HepG2 (cell line): ENCODE data around the gene OLFM2. TPM values are rescaled to one million over a fixed set of nuclear protein-coding genes. Genes with fewer than 3 reads are reported as not detected.

Source experiments
- ATAC-seq: fragments of 200-7000 bp; cut with Tn5 transposase; 3 replicates; pipeline ENCODE4 v1.9.1; 2020; ENCODE audit warnings: mild to moderate bottlenecking, moderate library complexity
- BruUV-seq: library from RNA; stranded (reverse); fragments of 400-500 nt; replicated peaks from 2 replicates; lab custom pipeline; 2021; lab: Mats Ljungman, UMichigan
- CTCF ChIA-PET: fragments of 300-600 bp; formaldehyde crosslinking; extraction: SDS; loops from one replicate; lab custom pipeline; 2021; ENCODE audit warnings: low total read pairs, inconsistent platforms, low intra/inter-chr PET ratio; lab: Yijun Ruan, JAX
- POLR2A ChIA-PET: fragments of 350-600 bp; sonication (Branson Sonifier 250); formaldehyde crosslinking; loops from one replicate; lab custom pipeline; 2020; ENCODE audit warnings: antibody characterized with exemption, inconsistent platforms; lab: Yijun Ruan, JAX
- DNase-seq: peaks from one replicate; pipeline ENCODE4 v3.0.0-alpha.2; 2015; ENCODE audit warnings: low spot score
- FAIRE-seq: peaks from 3 replicates; lab custom pipeline; 2011; peaks lifted over from hg19 to GRCh38; lab: Jason Lieb, UNC
- H2AFZ ChIP-seq: one replicate; pipeline ENCODE4 v1.6.1; 2011; ENCODE audit warnings: low read length, inconsistent platforms
- H3K27ac ChIP-seq: fragments of 300-600 bp; 3 replicates; pipeline ENCODE4 v1.8.0; 2011; ENCODE audit warnings: mixed run types, mild to moderate bottlenecking, mixed read lengths, low read length, inconsistent platforms; ENCODE audit not compliant: insufficient read depth; ENCODE audit errors: extremely low read length
- H3K27me3 ChIP-seq, 2 experiments: fragments of 200-600 bp in 1 of 2; 2 replicates in 1 of 2; 3 replicates in 1 of 2; pipeline versions ENCODE4 v1.6.0 to v1.8.0; 2011; ENCODE audit warnings: low read length in 2 of 2, mild to moderate bottlenecking in 2 of 2, moderate library complexity in 2 of 2, inconsistent platforms in 1 of 2; ENCODE audit not compliant: insufficient read depth in 2 of 2, control insufficient read depth in 1 of 2
- H3K36me3 ChIP-seq, 2 experiments: fragments of 200-600 bp in 1 of 2; replicated peaks in 1 of 2; 2 replicates in 1 of 2; 3 replicates in 1 of 2; pipeline versions ENCODE4 v1.5.1 to v1.8.0; 2011; ENCODE audit warnings: low read length in 2 of 2, inconsistent platforms in 1 of 2; ENCODE audit not compliant: insufficient read depth in 2 of 2, control insufficient read depth in 1 of 2
- H3K4me1 ChIP-seq: 2 replicates; pipeline ENCODE4 v1.5.1; 2012; ENCODE audit warnings: low read length, inconsistent platforms; ENCODE audit not compliant: insufficient read depth
- H3K4me2 ChIP-seq: 2 replicates; pipeline ENCODE4 v1.6.0; 2011; ENCODE audit warnings: low read depth, low read length, inconsistent platforms
- H3K4me3 ChIP-seq, 3 experiments: fragments of 200-600 bp in 1 of 3; sonication (generic), shearing (Covaris generic) in 1 of 3; replicated peaks in 1 of 3; 2 replicates each; pipeline ENCODE4 v1.5.1; 2011 to 2016; ENCODE audit warnings: low read length in 3 of 3, inconsistent platforms in 2 of 3, low read depth in 2 of 3, mild to moderate bottlenecking in 2 of 3, control low read depth in 1 of 3, mixed read lengths in 1 of 3; ENCODE audit not compliant: insufficient read depth in 1 of 3
- H3K79me2 ChIP-seq: one replicate; pipeline ENCODE4 v1.6.1; 2011; ENCODE audit warnings: low read length, inconsistent platforms; ENCODE audit not compliant: insufficient read depth
- H3K9ac ChIP-seq: 2 replicates; pipeline ENCODE4 v1.6.0; 2011; ENCODE audit warnings: mild to moderate bottlenecking, low read depth, low read length, inconsistent platforms; ENCODE audit not compliant: insufficient read depth
- H3K9me3 ChIP-seq: 2 replicates; pipeline ENCODE4 v1.5.1; 2012; ENCODE audit warnings: mild to moderate bottlenecking, low read length
- H4K20me1 ChIP-seq: 2 replicates; pipeline ENCODE4 v1.6.0; 2011; ENCODE audit warnings: inconsistent platforms, mild to moderate bottlenecking, low read length, moderate library complexity; ENCODE audit not compliant: insufficient read depth
- CBX2 ChIP-seq, 2 experiments: fragments of 200-600 bp in 1 of 2; sonication (generic); formaldehyde crosslinking in 1 of 2; IDR thresholded peaks; 2 replicates each; pipeline versions ENCODE4 v1.7.0 to v1.8.1; 2018 to 2022; ENCODE audit warnings: low read depth in 2 of 2, low read length in 1 of 2, mild to moderate bottlenecking in 1 of 2, missing genetic modification reagents in 1 of 2
- CCAR2 ChIP-seq: fragments of 200-400 bp; formaldehyde crosslinking; optimal IDR thresholded peaks from 2 replicates; pipeline ENCODE3; 2018; ENCODE audit warnings: low read depth, mild to moderate bottlenecking, low read length, moderate library complexity
- FOXC1 ChIP-seq: sonication (generic); formaldehyde crosslinking; IDR thresholded peaks from 2 replicates; pipeline ENCODE4 v1.8.0; 2022; ENCODE audit warnings: mild to moderate bottlenecking, missing genetic modification reagents, borderline replicate concordance
- FOXK2 ChIP-seq: fragments of 450-650 bp; IDR thresholded peaks from 2 replicates; pipeline ENCODE4 v1.6.1; 2016
- HMG20B ChIP-seq: conservative IDR thresholded peaks from 2 replicates; pipeline ENCODE4 v1.6.1; 2016; ENCODE audit warnings: missing genetic modification reagents, missing compliant biosample characterization
- HOXA9 ChIP-seq: sonication (generic); formaldehyde crosslinking; IDR thresholded peaks from 2 replicates; pipeline ENCODE4 v1.8.1; 2022; ENCODE audit warnings: missing genetic modification reagents, mild to moderate bottlenecking, moderate library complexity, borderline replicate concordance
- KDM3A ChIP-seq: IDR thresholded peaks from 2 replicates; pipeline ENCODE4 v1.6.1; 2018; ENCODE audit warnings: low read depth, missing compliant biosample characterization
- NCOA2 ChIP-seq: sonication (generic); formaldehyde crosslinking; IDR thresholded peaks from 2 replicates; pipeline ENCODE4 v1.8.0; 2022; ENCODE audit warnings: inconsistent platforms
- NFIC ChIP-seq: IDR thresholded peaks from 2 replicates; pipeline ENCODE4 v1.6.1; 2012; ENCODE audit warnings: mild to moderate bottlenecking, low read length, inconsistent platforms
- SMARCE1 ChIP-seq: fragments of 450-650 bp; IDR thresholded peaks from 2 replicates; pipeline ENCODE4 v1.6.1; 2017; ENCODE audit warnings: borderline replicate concordance
- SRY ChIP-seq: sonication (generic); formaldehyde crosslinking; IDR thresholded peaks from 2 replicates; pipeline ENCODE4 v1.8.0; 2022; ENCODE audit warnings: mild to moderate bottlenecking, missing genetic modification reagents
- USF2 ChIP-seq, 2 experiments: sonication (generic) in 1 of 2; formaldehyde crosslinking in 1 of 2; IDR thresholded peaks; 2 replicates each; pipeline versions ENCODE4 v1.5.1 to v1.6.1; 2011 to 2020; ENCODE audit warnings: borderline replicate concordance in 1 of 2, low read depth in 1 of 2, low read length in 1 of 2, mild to moderate bottlenecking in 1 of 2, missing genetic modification reagents in 1 of 2, moderate library complexity in 1 of 2
- ZFP41 ChIP-seq: sonication (generic); formaldehyde crosslinking; IDR thresholded peaks from 2 replicates; pipeline ENCODE4 v1.4.0; 2020; ENCODE audit warnings: mild to moderate bottlenecking, missing genetic modification reagents, borderline replicate concordance
- ZNF230 ChIP-seq: sonication (generic); formaldehyde crosslinking; IDR thresholded peaks from 2 replicates; pipeline ENCODE4 v1.4.0; 2020; ENCODE audit warnings: mild to moderate bottlenecking, missing genetic modification reagents
- ZNF468 ChIP-seq: sonication (generic); formaldehyde crosslinking; IDR thresholded peaks from 2 replicates; pipeline ENCODE4 v1.8.0; 2022; ENCODE audit warnings: mild to moderate bottlenecking, moderate library complexity, missing genetic modification reagents
- ZNF577 ChIP-seq: sonication (generic); formaldehyde crosslinking; IDR thresholded peaks from 2 replicates; pipeline ENCODE4 v1.4.0; 2020; ENCODE audit warnings: mild to moderate bottlenecking, low read depth, missing genetic modification reagents, borderline replicate concordance
- WGBS: methylation state at CpG from one replicate; pipeline ENCODE4 v1.1.6; 2017; ENCODE audit warnings: low lambda C conversion rate; 5-methylcytosine and 5-hydroxymethylcytosine counted together
- in situ Hi-C: cut with HindIII; loops from 2 replicates; pipeline ENCODE4 v1.10.0; 2017; ENCODE audit warnings: low pct_unique_long_range_greater_than_20kb; ENCODE audit not compliant: extremely low pct_ligation_motif_present
- intact Hi-C: fragments of 100-400 bp; cut with micrococcal nuclease; formaldehyde crosslinking; loops from one replicate; pipeline ENCODE4 v1.10.0; 2022; ENCODE audit not compliant: unreplicated experiment
- polyA plus RNA-seq, 8 experiments: library from polyadenylated mRNA; depleted of rRNA in 3 of 8; stranded (reverse) in 7 of 8; unstranded in 1 of 8; fragments of >200 nt; fragmentation: Illumina TruSeq in 4 of 8; extraction: Trizol in 4 of 8; gene quantifications; 2 replicates each; pipeline versions ENCODE4 v1.2.1 to v1.2.3, GENCODE V29; 2011 to 2016; ENCODE audit warnings: low read depth in 4 of 8, missing spikeins in 1 of 8, mixed read lengths in 1 of 8; ENCODE audit not compliant: insufficient read depth in 1 of 8
- total RNA-seq, 5 experiments: library from RNA; depleted of rRNA; stranded (reverse); fragments of >200 nt; fragmentation: Illumina TruSeq; extraction: Trizol; gene quantifications; 2 replicates each; pipeline ENCODE4 v1.2.3, GENCODE V29; 2016; ENCODE audit warnings: low read depth in 1 of 5
- TF ChIP-seq, protein P1 (sequence below): sonication (generic); formaldehyde crosslinking; conservative IDR thresholded peaks from 2 replicates; pipeline ENCODE4 v1.8.0; 2022; ENCODE audit warnings: missing genetic modification reagents
- TF ChIP-seq, protein P2 (sequence below): IDR thresholded peaks from 2 replicates; pipeline ENCODE4 v1.6.1; 2016; ENCODE audit warnings: missing compliant biosample characterization, missing genetic modification reagents, borderline replicate concordance

The OLFM2 gene
- total and polyA plus RNA-seq, 2 of the 13 experiments (the other 11 are each of a cell fraction or from before 2014, with no cell fraction given) = 0.20 to 0.51 TPM

DNA sequence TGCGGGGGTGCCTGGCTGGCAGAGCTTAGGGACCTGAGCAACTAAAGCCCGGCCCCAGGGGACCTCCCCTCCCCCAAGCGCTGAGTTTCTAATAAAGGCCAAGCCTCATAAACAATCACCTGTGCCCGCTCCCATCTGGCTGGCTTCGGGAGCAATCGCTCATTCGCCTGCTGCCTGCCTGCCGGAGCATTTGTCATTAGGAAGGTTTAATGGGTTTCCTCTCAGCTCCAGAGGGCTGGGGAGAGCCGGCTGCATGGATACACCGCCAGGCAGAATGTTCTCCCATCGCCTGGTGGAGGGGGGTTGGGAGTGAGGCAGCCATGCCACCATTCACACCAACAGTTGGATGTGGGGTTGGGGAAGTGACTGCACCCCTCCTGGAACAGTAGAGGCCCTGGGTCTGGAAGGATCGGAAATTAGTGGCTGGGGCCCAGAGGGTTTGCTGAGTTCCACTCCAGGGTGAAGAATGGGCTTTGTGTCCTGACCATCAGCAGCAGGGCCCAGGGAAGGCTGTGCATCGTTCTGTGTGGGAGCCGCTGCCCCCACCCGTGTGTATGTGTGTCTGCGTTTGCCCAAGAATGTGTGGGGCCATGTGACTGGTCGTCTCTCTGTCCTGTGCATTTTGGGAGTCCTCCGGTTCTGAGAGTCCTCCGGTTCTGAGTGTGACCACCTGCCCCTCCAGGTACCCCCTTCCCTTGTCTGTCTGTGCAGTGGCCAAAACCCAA is 85.9 kb downstream of the OLFM2 start:
- Histone ChIP-seq H3K4me1 (peaks cover 27% of the 10 kb centered on the region), H3K36me3 (peaks cover 5 to 10% of the 10 kb centered on the region in 2 experiments; a peak in 3 of 5 replicates), H3K79me2 (no peaks in the 10 kb centered on the region), H3K4me2 (no peak overlapping the region), H3K4me3 (no peak overlapping the region), H3K9me3 (no peaks in the 10 kb centered on the region), H2AFZ (no peak overlapping the region), H3K27ac (no peak overlapping the region), H4K20me1 (no peaks in the 10 kb centered on the region), H3K27me3 (no peaks in the 10 kb centered on the region), H3K9ac (no peak overlapping the region)
- in situ Hi-C loops (no loop called here), intact Hi-C loops (no loop called here)
- ChIA-PET POLR2A (no interaction called here), CTCF (no interaction called here)
- DNase-seq (no peak), ATAC-seq (no peak), FAIRE-seq (no peak)
- TF ChIP-seq ZNF230 (CRISPR knock-in tag) (no peak), FOXC1 (CRISPR knock-in tag) (no peak), CCAR2 (no peak), ZFP41 (no peak), HMG20B (CRISPR knock-in tag) (no peak), ZNF577 (CRISPR knock-in tag) (no peak), NCOA2 (CRISPR knock-in tag) (no peak), HOXA9 (CRISPR knock-in tag) (no peak), CBX2 (IDR thresholded peaks at IDR 0.05; ENCODE audit: low read depth, low read length) (no peak), CBX2 (CRISPR knock-in tag; IDR thresholded peaks at IDR 0.05; ENCODE audit: low read depth) (no peak), NFIC (no peak), USF2 (IDR thresholded peaks at IDR 0.05; ENCODE audit: low read depth, low read length) (no peak), USF2 (CRISPR knock-in tag; IDR thresholded peaks at IDR 0.05; ENCODE audit: borderline replicate concordance) (no peak), KDM3A (CRISPR knock-in tag) (no peak), SRY (no peak), SMARCE1 (no peak), ZNF468 (CRISPR knock-in tag) (no peak), FOXK2 (no peak)
- TF ChIP-seq, protein P1, sequence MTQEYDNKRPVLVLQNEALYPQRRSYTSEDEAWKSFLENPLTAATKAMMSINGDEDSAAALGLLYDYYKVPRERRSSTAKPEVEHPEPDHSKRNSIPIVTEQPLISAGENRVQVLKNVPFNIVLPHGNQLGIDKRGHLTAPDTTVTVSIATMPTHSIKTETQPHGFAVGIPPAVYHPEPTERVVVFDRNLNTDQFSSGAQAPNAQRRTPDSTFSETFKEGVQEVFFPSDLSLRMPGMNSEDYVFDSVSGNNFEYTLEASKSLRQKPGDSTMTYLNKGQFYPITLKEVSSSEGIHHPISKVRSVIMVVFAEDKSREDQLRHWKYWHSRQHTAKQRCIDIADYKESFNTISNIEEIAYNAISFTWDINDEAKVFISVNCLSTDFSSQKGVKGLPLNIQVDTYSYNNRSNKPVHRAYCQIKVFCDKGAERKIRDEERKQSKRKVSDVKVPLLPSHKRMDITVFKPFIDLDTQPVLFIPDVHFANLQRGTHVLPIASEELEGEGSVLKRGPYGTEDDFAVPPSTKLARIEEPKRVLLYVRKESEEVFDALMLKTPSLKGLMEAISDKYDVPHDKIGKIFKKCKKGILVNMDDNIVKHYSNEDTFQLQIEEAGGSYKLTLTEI = no peak
- TF ChIP-seq, protein P2, sequence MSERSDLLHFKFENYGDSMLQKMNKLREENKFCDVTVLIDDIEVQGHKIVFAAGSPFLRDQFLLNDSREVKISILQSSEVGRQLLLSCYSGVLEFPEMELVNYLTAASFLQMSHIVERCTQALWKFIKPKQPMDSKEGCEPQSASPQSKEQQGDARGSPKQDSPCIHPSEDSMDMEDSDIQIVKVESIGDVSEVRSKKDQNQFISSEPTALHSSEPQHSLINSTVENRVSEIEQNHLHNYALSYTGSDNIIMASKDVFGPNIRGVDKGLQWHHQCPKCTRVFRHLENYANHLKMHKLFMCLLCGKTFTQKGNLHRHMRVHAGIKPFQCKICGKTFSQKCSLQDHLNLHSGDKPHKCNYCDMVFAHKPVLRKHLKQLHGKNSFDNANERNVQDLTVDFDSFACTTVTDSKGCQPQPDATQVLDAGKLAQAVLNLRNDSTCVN (CRISPR knock-in tag) = no peak
- WGBS = 92% methylated on average over 14 of the region's 19 CpGs
- no TSS peak for BruUV-seq
